SKM-1 (cell line): ENCODE measurements around the gene PLEKHO2.
"Not testable (repeated sequence)": the region's sequence is repeated elsewhere in the genome, so short reads cannot be mapped to it uniquely, and the experiment has no call there.

Experiments used
- DNase-seq: peaks from one replicate; lab custom pipeline; 2025; ENCODE audit not compliant: unreplicated experiment; lab: John Stamatoyannopoulos, UW

PLEKHO2 gene, protein sequence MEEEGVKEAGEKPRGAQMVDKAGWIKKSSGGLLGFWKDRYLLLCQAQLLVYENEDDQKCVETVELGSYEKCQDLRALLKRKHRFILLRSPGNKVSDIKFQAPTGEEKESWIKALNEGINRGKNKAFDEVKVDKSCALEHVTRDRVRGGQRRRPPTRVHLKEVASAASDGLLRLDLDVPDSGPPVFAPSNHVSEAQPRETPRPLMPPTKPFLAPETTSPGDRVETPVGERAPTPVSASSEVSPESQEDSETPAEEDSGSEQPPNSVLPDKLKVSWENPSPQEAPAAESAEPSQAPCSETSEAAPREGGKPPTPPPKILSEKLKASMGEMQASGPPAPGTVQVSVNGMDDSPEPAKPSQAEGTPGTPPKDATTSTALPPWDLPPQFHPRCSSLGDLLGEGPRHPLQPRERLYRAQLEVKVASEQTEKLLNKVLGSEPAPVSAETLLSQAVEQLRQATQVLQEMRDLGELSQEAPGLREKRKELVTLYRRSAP

DNA sequence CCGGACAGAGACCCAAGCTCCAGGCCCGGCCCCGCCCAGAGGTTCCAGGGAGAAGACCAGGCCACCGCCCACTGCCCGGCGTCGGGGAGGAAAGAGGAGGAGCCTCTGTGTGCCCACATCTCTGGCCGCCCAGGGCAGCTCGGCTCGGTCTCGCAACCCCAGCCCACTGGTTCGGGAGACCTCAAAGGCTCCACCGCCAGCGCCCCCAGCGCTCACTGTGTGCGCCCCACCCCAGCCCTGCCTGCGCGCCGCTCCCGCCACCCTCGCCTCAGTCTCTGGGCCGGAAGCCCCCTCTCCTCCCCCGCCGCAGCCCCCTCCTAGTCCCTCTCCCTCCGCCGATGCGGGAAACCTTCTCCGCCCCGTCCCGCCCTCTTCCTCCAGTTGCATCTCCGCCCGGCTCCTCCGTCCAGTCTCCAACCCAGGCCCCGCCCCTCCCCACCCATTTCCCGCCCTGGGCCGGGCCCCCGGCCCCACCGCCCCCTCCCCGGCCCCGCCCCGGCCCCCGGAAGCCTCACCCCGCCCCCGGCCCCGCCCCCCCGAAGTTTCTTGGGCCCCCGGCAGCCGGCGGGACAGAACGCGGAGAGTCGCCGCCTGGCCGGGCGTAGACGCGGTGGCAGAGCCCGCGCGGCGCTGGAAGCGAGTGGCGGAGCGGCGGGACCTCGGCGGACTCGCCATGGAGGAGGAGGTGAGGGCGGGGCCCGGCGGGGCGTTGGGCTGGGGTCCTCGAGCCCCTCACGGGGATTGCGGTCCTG is at the start of gene PLEKHO2:
TSS of gene PLEKHO2 (plus strand) at position 572 of the 752 bp plus-strand sequence. CDS start at position 674, 102 bp downstream.
- DNase-seq: peak; percentile 93

DNA sequence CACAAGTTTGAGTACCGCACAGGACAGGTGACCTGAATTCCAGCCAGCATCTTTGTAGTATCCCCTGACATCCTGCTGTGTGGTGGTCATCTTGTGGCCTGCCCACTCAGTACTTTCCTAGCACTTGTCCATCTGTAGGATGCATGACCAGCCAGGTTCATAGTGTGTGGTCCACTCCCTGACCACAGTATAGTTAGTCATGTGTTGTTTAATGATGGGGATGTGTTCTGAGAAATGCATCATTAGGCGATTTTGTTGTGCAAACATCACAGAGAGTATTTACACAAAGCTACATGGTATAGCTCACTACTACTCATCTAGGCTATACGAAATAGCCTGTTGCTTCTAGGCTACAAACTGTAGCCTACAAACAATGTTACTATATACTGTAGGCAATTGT is 49.4 kb upstream of the PLEKHO2 start:
- no peak for DNase-seq

DNA sequence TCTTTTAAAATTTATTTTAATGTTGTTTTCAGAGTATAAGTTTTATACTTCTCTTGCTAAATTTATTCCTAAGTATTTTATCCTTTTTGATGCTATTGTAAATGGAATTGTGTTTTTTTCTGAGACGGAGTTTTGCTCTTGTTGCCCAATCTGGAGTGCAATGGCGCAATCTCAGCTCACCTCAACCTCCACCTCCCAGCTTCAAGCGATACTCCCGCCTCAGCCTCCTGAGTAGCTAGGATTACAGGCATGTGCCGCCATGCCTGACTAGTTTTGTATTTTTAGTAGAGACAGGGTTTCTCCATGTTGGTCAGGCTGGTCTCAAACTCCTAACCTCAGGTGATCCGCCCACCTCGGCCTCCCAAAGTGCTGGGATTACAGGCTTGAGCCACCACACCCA is 46.4 kb upstream of the PLEKHO2 start:
- not testable (repeated sequence) for DNase-seq

DNA sequence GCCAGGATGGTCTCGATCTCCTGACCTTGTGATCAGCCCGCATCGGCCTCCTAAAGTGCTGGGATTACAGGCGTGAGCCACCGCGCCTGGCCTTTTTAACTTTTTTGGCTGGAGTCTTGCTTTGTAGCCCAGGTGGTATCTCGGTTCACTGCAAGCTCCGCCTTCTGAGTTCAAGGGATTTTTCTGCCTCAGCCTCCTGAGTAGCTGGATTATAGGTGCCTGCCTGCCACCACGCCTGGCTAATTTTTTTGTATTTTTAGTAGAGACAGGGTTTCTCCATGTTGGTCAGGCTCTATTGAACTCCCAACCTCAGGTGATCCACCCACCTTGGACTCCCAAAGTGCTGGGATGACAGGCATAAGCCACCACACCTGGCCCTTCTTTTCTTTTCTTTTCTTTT is 45.8 kb upstream of the PLEKHO2 start:
- not testable (repeated sequence) for DNase-seq

DNA sequence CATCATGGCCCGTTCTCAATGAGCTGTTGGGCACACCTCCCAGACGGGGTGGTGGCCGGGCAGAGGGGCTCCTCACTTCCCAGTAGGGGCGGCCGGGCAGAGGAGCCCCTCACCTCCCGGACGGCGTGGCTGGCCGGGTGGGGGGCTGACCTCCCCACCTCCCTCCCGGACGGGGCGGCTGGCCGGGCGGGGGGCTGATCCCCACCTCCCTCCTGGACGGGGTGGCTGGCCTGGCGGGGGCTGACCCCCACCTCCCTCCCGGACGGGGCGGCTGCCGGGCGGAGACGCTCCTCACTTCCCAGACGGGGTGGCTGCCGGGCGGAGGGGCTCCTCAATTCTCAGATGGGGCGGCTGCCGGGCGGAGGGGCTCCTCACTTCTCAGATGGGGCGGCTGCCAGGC is 42.8 kb upstream of the PLEKHO2 start:
- not testable (repeated sequence) for DNase-seq

DNA sequence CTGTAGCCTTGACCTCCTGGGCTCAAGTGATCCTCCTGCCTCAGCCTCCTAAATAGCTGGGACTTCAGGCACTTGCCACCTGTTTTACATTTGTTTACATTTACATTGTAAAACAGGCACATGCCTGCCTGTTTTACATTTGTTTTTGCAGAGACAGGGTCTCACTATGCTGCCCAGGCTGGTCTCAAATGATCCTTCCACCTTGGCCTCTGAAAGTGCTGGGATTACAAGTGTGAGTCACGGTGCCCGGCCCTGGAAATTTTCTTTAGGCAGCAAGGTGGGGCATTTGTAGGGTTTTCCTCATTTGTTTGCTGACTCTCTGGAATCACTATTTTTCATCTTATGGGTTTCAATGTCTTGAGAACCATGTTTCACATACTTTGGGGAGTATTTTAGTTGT is 41.2 kb upstream of the PLEKHO2 start:
- DNase-seq: no peak

- DNase-seq: no peak
These were observed 38.2 kb upstream of the PLEKHO2 start for GRCh38 chr15:64803526-64803925.

DNA sequence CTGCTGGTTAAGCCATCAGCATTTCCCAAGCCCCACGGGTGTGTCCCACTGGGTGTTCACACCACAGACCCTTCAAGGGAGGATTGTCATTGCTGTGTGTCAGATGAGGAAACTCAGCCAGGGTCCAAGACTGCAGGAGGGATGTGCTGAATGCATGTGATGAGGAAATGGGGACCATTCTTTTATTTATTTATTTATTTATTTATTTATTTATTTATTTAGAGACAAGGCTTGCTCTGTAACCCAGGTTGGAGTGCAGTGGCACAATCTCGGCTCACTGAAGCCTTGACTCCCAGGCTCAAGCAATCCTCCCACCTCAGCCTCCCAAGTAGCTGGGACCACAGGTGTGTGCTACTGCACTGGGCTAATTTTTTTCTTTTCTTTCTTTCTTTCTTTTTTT is 37.1 kb upstream of the PLEKHO2 start:
- DNase-seq: no peak

DNA sequence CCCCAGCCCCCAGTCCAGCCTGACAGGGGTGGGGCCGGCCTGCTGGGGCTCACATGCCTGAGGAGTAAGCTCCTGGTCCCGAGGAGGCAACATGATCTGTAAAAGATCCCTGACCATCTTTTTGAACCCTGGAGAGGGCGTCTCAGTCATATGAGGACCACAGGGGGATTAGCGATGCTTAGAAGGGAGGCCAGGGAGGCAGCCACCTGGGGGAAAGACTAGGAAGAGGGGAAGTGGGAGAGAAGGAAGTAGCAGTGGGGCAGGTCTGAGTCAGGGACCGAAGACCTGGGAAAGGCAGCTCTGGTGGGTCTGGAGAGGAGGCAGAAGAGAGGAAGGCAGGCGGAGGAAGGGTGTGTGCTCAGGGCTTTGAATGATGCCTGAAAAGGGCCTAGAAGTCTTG is 35.2 kb upstream of the PLEKHO2 start:
- DNase-seq: no peak

- no peak for DNase-seq
These were observed 34.5 kb upstream of the PLEKHO2 start for GRCh38 chr15:64807051-64807749.

GRCh38 chr15:64807751-64808222 is 33.9 kb upstream of the PLEKHO2 start:
- no peak for DNase-seq

GRCh38 chr15:64808785-64809453 is 32.8 kb upstream of the PLEKHO2 start:
- no peak for DNase-seq

DNA sequence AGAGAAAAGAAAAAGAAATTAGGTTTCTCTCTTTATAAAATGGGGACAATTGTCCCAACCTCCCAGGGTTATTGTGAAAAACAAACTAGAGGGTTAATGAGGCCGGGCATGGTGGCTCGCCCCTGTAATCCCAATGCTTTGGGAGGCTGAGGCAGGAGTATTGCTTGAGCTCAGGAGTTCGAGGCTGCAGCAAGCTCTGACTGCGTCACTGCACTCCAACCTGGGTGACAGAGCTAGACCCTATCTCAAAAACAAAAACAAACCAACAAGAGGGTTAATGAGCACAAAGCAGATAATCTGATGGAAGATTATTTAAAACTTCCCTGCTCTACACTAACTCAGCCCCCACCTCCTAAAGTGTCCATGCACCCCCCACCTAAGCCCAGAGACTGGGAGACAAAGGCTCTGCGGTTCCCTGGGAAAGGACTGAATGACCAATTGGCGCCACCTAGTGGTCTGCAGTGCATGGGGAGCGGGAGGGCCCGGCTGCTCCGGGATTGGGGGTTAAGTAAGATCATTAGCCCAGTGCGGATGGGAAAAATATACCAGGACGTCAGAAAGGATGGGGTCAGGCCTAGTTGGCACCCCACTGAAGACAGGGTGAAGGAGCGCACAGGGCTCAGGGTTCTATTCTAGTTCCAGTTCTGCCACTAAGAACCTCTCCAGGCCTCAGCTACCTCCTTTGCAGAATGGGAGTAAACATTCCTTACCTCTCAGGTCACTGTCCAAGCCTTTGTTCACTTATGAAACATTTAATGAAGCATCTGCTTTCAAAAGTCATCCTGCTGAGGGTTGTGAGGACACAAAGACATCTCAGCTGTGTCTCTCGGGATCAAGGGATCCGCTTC is 31.8 kb upstream of the PLEKHO2 start:
- DNase-seq: peak; percentile 33

DNA sequence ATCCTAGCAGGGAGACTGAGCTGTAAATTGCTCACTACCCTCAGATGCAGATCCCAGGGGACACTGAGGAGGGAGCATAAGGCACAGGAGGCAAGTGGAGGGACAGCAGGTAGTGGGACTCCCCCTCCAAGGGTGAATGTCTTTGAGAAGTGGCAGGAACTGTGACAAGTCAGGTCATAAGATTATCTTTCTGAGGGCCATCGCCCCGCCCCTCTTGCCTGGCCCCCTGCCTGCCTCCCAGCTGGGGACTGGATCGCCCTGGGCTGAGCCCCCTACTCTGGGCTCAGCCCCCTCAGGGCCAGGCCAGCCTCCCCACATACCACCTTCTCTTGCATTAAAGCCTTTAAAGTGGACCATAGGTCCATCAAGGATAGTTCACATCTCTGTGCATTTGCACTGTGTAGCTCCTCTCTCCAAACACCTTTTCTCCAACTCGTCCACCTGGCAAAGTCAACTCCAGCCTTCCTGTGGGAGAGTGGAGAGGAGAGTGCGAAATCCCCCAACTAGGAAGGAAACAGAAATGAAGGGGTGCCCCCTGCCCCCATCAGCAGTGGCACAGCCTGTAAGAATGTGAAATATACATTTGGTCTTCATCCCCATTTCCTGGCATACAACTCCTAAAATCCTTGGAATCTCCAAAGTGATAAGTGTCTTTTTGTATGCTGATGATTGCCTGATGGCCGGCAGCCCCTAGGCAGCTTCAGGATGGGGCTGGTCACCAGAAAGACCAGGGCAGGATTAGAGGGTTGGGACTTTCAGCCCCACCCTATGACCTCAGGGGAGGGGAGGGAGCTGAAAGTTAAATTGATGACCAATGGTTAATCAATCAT is 31.0 kb upstream of the PLEKHO2 start:
- no peak for DNase-seq

- no peak for DNase-seq
These were observed 28.6 kb upstream of the PLEKHO2 start for GRCh38 chr15:64813075-64813474.

GRCh38 chr15:64814283-64814682 is 27.4 kb upstream of the PLEKHO2 start:
- DNase-seq: not testable (repeated sequence)

DNA sequence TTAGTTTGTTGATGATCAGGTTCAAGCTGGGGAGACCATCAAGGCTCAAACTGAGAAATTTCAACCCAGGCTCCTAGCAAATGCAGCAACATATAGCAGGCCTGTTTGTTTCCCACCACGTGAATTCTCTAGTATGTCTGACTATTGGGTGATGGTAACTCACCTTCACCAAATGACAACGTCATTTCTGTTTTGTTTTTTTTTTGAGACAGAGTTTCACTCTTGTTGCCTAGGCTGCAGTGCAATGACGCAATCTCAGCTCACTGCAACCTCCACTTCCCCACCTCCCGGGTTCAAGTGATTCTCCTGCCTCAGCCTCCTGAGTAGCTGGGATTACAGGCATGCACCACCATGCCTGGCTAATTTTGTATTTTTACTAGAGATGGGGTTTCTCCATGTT is 26.8 kb upstream of the PLEKHO2 start:
- DNase-seq: not testable (repeated sequence)

DNA sequence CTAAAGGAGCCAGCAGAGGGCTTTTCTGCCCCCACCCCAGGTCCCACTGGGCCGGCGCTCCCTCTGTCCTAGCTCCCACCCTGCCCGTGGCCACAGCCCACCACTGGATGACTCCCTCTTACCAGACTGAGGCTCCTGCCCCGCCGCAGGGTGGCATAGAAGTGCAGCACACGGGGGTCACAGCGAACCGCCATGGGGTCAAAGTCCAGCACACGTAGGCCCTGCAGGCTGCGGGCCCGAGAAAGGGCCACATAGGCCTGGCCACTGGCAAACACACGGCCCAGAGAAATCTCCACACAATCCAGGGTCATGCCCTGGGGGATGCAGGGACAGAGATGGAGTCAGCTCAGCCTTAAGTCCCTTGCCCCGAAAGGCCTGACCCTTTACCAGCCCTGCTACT is 25.3 kb upstream of the PLEKHO2 start:
- DNase-seq: no peak

GRCh38 chr15:64824929-64825430 is 16.7 kb upstream of the PLEKHO2 start:
- DNase-seq: no peak
